ENCODE measurements around the gene ACTR8.
"Not testable (repeated sequence)": the region's sequence is repeated elsewhere in the genome, so short reads cannot be mapped to it uniquely, and the experiment has no call there.

Gene ACTR8

GRCh38 chr3:53881691-53882593 lies at the start of gene ACTR8:
TSS of gene ACTR8 (minus strand) at chr3:53882152. CDS start at chr3:53882101, 51 bp downstream.
- DNase-seq (ENCODE audit: low spot score) = peak; percentile 97

GRCh38 chr3:53927208-53927872 lies 45.4 kb upstream of the ACTR8 start:
- not testable (repeated sequence) for DNase-seq (ENCODE audit: low spot score)

- peak; percentile 47 for DNase-seq (ENCODE audit: low spot score)
Observed at GRCh38 chr3:53921296-53921695, 39.3 kb upstream of the ACTR8 start.

DNA sequence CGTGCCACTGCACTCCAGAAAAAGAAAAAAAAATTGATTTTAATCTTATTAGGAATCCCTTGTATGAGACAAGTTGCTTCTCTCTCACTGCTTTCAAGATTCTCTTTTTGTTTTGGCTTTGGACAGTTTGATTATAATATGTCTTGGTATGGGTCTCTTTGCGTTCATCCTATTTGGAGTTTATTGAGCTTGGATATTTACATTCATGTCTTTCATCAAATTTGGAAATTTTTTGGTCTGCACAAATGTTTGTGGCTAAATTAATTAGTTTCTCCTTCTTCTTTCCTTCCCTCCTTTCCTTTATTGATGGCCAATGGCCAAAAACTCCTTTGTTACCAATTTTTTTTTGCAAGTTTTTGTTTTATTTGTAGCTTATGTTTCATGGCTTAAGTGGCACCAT lies 37.8 kb upstream of the ACTR8 start:
- DNase-seq (ENCODE audit: low spot score) = no peak

- no peak for DNase-seq (ENCODE audit: low spot score)
Observed at GRCh38 chr3:53913401-53913800, 31.4 kb upstream of the ACTR8 start.

- DNase-seq (ENCODE audit: low spot score) = no peak
Observed at GRCh38 chr3:53902711-53903110, 20.8 kb upstream of the ACTR8 start.

- no peak for DNase-seq (ENCODE audit: low spot score)
Observed at GRCh38 chr3:53902067-53902466, 20.1 kb upstream of the ACTR8 start.

DNA sequence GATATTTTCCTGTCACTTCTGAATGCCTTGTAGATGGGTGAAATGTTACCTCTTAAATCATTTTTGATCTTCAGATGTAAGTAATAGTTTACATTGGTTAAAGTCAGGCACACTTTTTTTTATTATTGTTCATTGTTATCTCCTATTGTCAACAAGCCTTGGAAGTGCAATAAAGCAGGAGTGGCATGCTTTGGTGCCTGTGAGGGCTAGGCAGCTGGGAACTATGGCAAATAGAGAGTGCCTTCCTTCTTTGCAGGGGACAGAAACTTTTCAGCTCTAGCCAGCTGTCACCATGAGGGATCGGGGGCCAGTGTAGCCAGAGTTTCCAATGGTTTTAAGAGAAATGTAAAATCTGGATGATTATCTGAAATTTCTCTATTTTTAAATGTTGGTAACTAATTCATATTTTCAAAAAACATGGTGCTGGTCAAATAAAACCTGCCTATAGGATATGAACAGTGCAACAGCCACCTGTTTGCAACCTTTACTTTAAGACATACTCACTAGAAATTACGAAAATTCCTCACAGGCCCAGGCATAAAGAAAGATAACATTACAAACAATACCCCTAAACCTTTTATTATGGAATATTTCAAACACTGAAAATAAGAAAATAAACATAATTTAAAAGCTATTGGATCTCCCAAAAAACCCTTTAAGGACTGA lies 18.8 kb upstream of the ACTR8 start:
- DNase-seq (ENCODE audit: low spot score) = no peak

DNA sequence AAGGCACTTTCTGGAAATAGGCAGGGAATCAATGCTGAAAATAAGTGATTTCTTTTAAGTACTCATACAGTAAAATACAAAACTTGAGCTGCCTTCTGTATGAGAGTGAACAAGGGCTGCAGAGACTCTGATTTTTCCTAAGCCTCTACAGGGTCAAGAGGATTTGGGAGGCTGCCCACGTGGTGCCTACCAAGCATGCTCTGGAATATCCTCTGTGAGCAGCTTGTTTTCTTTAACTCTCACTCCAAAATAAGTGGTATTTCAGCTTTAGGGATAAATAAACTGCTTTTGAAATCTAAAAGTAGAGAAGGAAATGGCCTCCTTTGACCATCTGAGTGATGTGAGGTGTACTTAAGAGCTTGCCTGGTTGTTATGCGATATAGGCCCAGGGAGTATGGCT lies 17.8 kb upstream of the ACTR8 start:
- no peak for DNase-seq (ENCODE audit: low spot score)

DNA sequence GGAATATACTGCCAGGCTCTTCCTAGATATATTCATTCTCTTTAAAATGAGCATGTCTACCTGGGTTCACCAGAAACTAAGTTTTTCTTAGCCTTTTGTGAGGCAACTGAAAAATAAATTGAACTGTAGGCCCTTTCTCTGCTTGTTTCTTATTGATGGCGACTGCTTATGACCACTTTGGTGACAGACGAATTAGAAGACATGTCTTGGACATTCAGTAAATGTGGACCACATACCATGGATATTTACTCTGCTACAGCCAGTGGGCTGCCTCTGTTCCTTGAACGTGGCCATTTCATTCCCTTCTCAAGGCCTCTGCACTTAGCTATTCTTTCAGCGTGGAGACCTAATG lies 10.3 kb upstream of the ACTR8 start:
- no peak for DNase-seq (ENCODE audit: low spot score)

- DNase-seq (ENCODE audit: low spot score) = peak; percentile 97
Observed at GRCh38 chr3:53891497-53892285, 9.7 kb upstream of the ACTR8 start, which contains the start of gene SELENOK. TSS of gene SELENOK (minus strand) at chr3:53891859.

GRCh38 chr3:53890726-53891475 lies 8.9 kb upstream of the ACTR8 start:
- DNase-seq (ENCODE audit: low spot score) = no peak

GRCh38 chr3:53888232-53888631 lies 6.3 kb upstream of the ACTR8 start:
- DNase-seq (ENCODE audit: low spot score) = no peak

DNA sequence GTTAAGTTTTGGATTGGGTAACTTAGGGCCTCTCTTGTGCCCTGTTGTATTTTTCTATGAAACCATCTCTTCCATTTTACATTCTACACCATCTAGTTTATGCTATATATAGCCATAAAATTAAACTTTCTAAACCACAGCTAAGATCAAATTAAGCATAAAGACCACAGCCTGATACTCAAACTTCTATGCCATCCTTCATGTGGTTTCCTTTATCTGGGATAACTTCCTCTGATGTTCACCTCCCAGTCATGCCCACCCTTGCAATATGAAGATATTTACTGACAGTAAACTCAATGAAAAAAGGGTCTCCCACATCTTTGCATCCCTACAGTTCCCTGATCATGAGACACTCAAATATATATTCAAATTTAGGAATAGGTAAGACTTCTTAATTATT lies 5.5 kb upstream of the ACTR8 start:
- DNase-seq (ENCODE audit: low spot score) = no peak

DNA sequence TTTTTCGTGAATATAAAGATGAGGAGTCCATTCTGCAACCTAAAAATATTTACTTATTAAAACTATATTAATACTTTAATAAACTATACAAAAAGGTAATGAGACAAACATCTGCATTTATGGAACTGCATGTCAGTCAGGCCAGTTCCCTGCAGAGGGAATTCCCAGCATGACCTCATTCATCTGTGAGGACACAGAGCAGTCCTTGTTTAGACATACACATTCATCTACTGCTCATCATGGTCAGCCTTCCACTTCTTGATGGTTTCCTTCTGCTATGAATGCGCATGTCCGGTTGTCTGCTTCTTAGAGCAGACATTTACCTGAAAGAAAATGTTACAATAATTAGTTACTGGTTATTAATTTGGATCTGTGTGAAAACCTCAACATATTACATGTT lies 3.3 kb upstream of the ACTR8 start:
- no peak for DNase-seq (ENCODE audit: low spot score)

GRCh38 chr3:53884623-53885022 lies 2.7 kb upstream of the ACTR8 start:
- DNase-seq (ENCODE audit: low spot score) = no peak

DNA sequence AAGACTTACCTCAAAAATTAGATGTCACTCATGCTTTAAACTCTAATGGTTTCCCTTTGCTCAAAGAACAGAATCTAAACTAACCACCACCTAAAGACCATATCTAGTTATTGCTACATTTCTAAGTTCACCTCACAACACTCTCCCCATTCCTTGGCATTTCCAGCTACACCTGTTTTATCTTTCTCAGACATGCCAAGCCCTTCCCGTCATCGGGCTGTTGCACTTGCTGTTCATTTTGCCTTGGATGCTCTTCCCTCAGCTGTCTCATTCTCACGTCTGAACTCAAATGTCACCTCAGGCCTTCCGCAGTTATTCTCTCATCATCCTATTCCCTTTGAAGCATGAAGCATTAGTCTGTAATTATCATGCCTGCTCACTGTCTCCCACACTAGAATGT lies 1.1 kb upstream of the ACTR8 start:
- DNase-seq (ENCODE audit: low spot score) = no peak

DNA sequence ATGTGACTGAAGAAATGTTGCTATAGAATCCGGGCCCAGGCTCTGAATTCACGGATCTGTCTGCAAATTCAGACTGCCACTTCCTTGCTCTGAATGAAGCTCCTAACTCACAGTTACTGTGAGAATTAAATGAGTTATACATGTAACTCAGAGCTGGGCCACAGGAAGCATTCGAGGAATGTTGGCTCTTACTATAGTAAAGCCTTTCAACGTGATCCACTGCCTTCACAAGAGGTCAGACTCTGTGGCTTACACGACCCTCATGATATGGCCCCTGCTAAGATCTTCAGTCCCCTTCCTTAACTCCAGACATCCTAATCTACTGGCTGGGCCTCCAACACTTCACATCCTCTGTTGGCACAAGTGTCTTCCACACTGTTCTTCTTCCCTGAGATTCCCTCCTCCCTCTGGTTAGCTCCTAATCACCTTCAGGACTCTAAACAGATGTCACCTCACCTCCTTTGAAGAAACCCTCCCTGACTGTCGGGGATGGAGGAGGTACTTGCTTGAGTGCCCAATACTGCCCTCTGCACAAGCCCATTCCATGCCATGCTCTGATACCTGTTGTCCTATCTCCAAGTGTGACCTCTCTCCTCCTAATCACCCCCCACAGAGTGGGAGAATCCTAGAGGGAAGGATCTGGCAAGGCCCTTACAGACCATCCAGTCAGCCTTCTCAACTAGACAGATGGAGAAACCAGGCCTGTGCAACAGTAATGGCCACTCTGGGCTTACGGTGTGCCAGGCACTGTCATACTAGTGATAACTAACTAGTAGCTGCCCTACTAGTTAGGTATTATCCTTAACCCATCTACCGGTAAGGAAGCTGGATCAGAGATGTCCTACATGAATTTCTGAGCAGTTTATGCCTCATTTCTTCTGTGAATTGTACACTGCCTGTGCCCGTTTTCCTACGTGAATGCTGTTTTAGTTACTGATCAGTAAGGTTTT lies 1.3 kb downstream of the ACTR8 start:
- peak; percentile 20 for DNase-seq (ENCODE audit: low spot score)

- no peak for DNase-seq (ENCODE audit: low spot score)
Observed at GRCh38 chr3:53865732-53866499, 16.0 kb downstream of the ACTR8 start.
